Thyroid gland (tissue), 4 donors: ENCODE results near the gene C17orf58. TPM values are rescaled to one million over a fixed set of nuclear protein-coding genes. Genes with fewer than 3 reads are reported as not detected.

ENCODE experiments used
- DNase-seq, 2 donors: peaks; one replicate each; pipeline ENCODE4 v3.0.0-alpha.2; 2019
- H3K27ac ChIP-seq, 3 donors: fragments of 200-600 bp; sonication (generic); 1 replicate in 2 of 3; 2 replicates in 1 of 3; pipeline ENCODE4 v1.5.1; 2016 to 2019; ENCODE audit warnings: mild to moderate bottlenecking in 1 of 3, moderate library complexity in 1 of 3
- H3K27me3 ChIP-seq: fragments of 200-600 bp; sonication (generic); one replicate; pipeline ENCODE4 v1.5.1; 2019
- H3K36me3 ChIP-seq, 2 donors: fragments of 200-600 bp; sonication (generic); one replicate each; pipeline ENCODE4 v1.5.1; 2016 to 2019
- H3K4me1 ChIP-seq, 2 donors: fragments of 200-600 bp; sonication (generic); one replicate each; pipeline ENCODE4 v1.5.1; 2017 to 2019
- H3K4me3 ChIP-seq, 3 donors: fragments of 200-600 bp; sonication (generic); replicated peaks in 1 of 3; 1 replicate in 2 of 3; 2 replicates in 1 of 3; pipeline ENCODE4 v1.5.1; 2016; ENCODE audit warnings: mild to moderate bottlenecking in 1 of 3
- H3K9me3 ChIP-seq: fragments of 200-600 bp; sonication (generic); one replicate; pipeline ENCODE4 v1.5.1; 2017
- POLR2A ChIP-seq, 2 donors: fragments of 450-650 bp; IDR thresholded peaks; one replicate each; pipeline ENCODE4 v1.6.1; 2017; ENCODE audit warnings: antibody characterized with exemption in 2 of 2, mild to moderate bottlenecking in 2 of 2, moderate library complexity in 1 of 2
- WGBS, 2 donors: methylation state at CpG; one replicate each; pipeline ENCODE4 v1.1.5; 2017; 5-methylcytosine and 5-hydroxymethylcytosine counted together
- intact Hi-C: fragments of 100-400 bp; cut with DNase I; formaldehyde crosslinking; loops from one replicate; pipeline ENCODE4 v1.15.1; 2023
- total RNA-seq, 4 donors: library from RNA; depleted of rRNA; stranded (reverse); fragments of >200 nt; gene quantifications; one replicate each; pipeline ENCODE4 v1.2.3, GENCODE V29; 2016
- TF ChIP-seq, protein P1 (sequence below), 6 experiments: fragments of 200-600 bp in 3 of 6; fragments of 450-650 bp in 3 of 6; sonication (generic) in 3 of 6; IDR thresholded peaks; one replicate each; pipeline ENCODE4 v1.5.1; 2016 to 2019; ENCODE audit warnings: antibody characterized with exemption in 6 of 6, mild to moderate bottlenecking in 2 of 6, inconsistent platforms in 1 of 6, moderate library complexity in 1 of 6

Gene C17orf58
- total RNA-seq, 4 donors from 2014 or later: 6.7 to 14.4 (median 10.6) TPM

DNA sequence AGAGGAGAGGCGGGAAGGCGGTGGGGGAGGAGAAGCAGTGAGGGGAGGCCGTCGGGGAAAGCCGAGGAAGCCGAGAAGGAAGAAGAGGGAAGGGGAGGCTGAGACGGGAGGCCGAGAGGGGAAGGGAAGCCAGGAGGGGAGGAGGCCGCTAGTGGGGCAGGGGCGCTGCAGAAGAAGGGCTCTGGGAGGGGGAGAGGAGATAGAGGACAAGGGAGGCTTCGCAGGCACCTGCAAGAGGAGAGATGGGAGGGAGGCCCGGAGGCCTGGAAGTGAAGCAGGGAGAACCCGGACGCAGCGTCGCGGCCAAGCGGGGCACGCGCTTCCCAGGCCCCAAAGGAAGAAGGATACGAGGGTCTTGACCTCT lies 2.3 kb downstream of the C17orf58 start:
- DNase-seq: no peak
- H3K4me1 ChIP-seq: peaks cover 11 to 17% of the 10 kb centered on the region in 2 donors
- TF ChIP-seq POLR2A (IDR thresholded peaks at IDR 0.05): no peak
- TF ChIP-seq, protein P1, sequence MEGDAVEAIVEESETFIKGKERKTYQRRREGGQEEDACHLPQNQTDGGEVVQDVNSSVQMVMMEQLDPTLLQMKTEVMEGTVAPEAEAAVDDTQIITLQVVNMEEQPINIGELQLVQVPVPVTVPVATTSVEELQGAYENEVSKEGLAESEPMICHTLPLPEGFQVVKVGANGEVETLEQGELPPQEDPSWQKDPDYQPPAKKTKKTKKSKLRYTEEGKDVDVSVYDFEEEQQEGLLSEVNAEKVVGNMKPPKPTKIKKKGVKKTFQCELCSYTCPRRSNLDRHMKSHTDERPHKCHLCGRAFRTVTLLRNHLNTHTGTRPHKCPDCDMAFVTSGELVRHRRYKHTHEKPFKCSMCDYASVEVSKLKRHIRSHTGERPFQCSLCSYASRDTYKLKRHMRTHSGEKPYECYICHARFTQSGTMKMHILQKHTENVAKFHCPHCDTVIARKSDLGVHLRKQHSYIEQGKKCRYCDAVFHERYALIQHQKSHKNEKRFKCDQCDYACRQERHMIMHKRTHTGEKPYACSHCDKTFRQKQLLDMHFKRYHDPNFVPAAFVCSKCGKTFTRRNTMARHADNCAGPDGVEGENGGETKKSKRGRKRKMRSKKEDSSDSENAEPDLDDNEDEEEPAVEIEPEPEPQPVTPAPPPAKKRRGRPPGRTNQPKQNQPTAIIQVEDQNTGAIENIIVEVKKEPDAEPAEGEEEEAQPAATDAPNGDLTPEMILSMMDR (IDR thresholded peaks at IDR 0.05): no peak
- no peaks in the 10 kb centered on the region for H3K36me3 ChIP-seq
- peak overlapping the region in 2 of 3 donors; percentile 50 to 58 for H3K4me3 ChIP-seq
- H3K27me3 ChIP-seq: no peaks in the 10 kb centered on the region
- H3K9me3 ChIP-seq: no peaks in the 10 kb centered on the region
- intact Hi-C loops: no loop called here
- peak overlapping the region; percentile 95 to 98 (median 95) for H3K27ac ChIP-seq
- 3 to 6% methylated on average over 21 of the region's 21 CpGs for WGBS, 2 donors

DNA sequence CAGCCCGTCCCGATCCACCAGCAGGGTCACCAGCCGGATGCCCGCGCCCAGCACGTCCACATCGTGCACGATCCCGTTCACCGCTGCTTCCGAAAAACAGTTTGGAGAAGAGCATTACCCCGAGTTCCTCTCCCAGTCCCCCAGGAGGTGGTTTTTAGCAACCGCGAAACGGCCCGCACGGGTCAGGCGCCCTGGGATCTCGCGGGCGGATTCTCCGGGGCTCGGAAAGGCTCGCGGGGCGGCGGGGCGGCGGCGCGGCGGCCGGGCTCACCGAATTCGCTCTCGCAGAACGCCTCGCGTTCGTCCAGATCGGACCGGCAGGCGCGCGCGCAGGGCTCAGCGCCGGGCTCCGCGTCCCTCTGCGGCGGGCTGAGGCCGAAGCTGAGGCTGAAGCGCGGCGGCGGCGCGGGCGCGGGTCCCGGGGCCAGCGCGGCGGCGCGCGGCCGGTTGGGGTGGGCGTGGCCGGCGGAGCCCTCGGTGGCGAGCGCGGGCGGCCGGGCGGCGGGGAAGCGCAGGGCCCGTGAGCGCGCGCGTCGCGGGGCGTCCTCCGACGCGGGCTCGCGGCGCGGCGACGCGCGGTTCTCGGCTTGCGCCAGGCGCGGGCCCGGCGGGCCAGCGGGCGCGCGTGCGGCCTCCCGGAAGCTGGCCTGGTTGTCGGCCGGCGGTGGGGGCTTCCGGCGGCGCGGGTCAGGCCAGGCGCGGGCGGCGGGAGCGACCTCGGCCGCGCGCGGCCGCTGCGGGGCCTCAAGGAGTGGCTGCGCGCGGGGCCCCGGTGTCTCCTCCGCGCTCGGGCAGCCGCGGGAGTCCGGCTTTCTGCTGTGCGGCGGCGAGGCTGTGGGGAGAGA lies 2.9 kb downstream of the C17orf58 start:
- no peaks in the 10 kb centered on the region for H3K27me3 ChIP-seq
- no peaks in the 10 kb centered on the region for H3K36me3 ChIP-seq
- peaks cover 11 to 17% of the 10 kb centered on the region in 2 donors for H3K4me1 ChIP-seq
- H3K9me3 ChIP-seq: no peaks in the 10 kb centered on the region
- TF ChIP-seq, protein P1 (IDR thresholded peaks at IDR 0.05): peak in 3 of 6 experiments; percentile 2 to 16 (median 12)
- TF ChIP-seq POLR2A (IDR thresholded peaks at IDR 0.05): peak in 1 of 2 donors; percentile 76
- DNase-seq: peak; percentile 77 to 83
- intact Hi-C loops: no loop called here
- peak overlapping the region; percentile 95 to 98 (median 95) for H3K27ac ChIP-seq
- WGBS, 2 donors: 1 to 2% methylated on average over 14 to 22 of the region's 144 CpGs
- H3K4me3 ChIP-seq: peak overlapping the region in 2 of 3 donors; percentile 56 to 96

DNA sequence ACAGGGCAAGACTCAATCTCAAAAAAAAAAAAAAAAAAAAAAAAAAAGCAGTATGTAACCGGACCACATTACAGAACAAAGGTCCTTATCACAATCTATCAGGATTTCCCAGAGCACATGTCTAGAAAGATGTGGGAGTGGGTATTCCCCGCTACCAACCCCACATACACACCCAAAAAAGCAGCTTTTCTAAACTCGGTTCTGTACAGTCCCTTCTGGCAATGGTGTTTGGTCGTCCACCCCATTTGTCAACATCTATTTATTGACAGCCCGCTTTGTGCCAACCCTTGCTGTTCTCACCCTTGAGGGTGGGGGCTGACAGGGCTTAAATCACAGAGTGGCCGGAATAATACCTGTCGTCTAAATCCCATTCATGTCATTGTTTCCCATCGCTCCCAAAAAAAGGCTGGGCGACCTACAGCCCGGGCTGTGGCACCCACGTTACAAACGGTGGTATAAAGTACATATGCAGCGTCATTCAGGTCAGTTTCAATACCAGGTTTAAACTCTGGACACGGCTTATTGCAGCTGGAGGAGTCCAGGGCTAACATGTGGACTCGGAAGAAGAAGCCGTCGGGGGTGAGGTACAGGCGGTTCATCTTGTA lies 3.6 kb downstream of the C17orf58 start:
- TF ChIP-seq, protein P1 (IDR thresholded peaks at IDR 0.05): no peak
- TF ChIP-seq POLR2A (IDR thresholded peaks at IDR 0.05): no peak
- Histone ChIP-seq H3K4me1 (peaks cover 11 to 17% of the 10 kb centered on the region in 2 donors), H3K4me3 (peak overlapping the region in 2 of 3 donors; percentile 56 to 96), H3K27ac (peak overlapping the region; percentile 87 to 91 (median 89)), H3K36me3 (no peaks in the 10 kb centered on the region), H3K9me3 (no peaks in the 10 kb centered on the region), H3K27me3 (no peaks in the 10 kb centered on the region)
- intact Hi-C loops: no loop called here
- WGBS, 2 donors: 15 to 24% methylated on average over 13 to 18 of the region's 18 CpGs
- DNase-seq: no peak

DNA sequence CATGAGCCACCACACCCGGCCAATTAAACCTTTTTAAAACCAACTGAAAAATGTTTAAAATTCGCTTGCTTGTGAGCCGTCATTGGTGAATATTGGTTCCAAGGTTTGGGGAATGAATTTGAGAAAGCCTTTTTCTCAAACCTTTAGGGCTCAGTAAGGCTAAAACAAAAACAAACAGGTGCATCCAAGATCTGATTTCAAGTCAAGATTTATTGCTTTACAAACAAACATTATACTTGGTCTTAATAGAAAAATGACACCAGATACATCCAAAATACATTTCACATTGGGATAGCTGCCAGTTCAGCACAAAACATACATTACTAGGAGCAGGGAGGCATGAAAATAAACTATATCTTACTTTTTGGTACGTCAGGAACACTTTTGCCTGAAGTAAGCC lies 5.4 kb downstream of the C17orf58 start:
- intact Hi-C loops: no loop called here
- Histone ChIP-seq H3K27ac (no peak overlapping the region), H3K27me3 (no peaks in the 10 kb centered on the region), H3K9me3 (no peaks in the 10 kb centered on the region), H3K36me3 (no peaks in the 10 kb centered on the region), H3K4me1 (peaks cover 11 to 17% of the 10 kb centered on the region in 2 donors), H3K4me3 (no peak overlapping the region)
- 94 to 98% methylated on average over 4 of the region's 4 CpGs for WGBS, 2 donors
- no peak for DNase-seq
- TF ChIP-seq, protein P1 (IDR thresholded peaks at IDR 0.05): no peak
- TF ChIP-seq POLR2A (IDR thresholded peaks at IDR 0.05): no peak

DNA sequence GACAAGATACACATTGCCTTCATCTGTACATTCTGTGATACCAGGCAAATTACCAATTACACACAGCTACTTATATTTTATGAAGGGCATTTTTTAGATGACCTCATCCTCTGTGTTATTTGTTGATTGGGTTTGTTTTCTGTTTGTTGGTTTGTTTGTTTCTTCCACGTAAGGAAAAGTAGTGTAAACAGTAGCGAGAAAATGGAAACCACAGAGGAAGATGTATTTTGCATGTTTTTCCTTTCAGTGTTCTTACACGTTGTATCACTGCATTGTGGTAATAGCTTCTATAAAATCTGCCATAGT lies 12.9 kb downstream of the C17orf58 start:
- Histone ChIP-seq H3K9me3 (no peaks in the 10 kb centered on the region), H3K4me1 (peaks cover 3 to 10% of the 10 kb centered on the region in 2 donors), H3K27ac (no peak overlapping the region), H3K4me3 (no peak overlapping the region), H3K27me3 (no peaks in the 10 kb centered on the region), H3K36me3 (no peaks in the 10 kb centered on the region)
- TF ChIP-seq, protein P1 (IDR thresholded peaks at IDR 0.05): no peak
- TF ChIP-seq POLR2A (IDR thresholded peaks at IDR 0.05): no peak
- DNase-seq: no peak
- intact Hi-C loops: loop anchor here (10.0 kb wide), 1 partner anchor 51 kb away; the partner anchor contains the start of gene KPNA2
- WGBS, 2 donors: 86 to 90% methylated on average over 3 of the region's 3 CpGs
